Uterus (tissue), 2 donors: ENCODE data around the gene OR5T2.

ENCODE experiments used
- POLR2A ChIP-seq, 2 donors: fragments of 450-650 bp; IDR thresholded peaks; one replicate each; pipeline ENCODE4 v1.6.1; 2016; ENCODE audit warnings: antibody characterized with exemption in 2 of 2, mild to moderate bottlenecking in 1 of 2, moderate library complexity in 1 of 2
- TF ChIP-seq, protein P1 (sequence below), 4 experiments: fragments of 200-600 bp in 2 of 4; fragments of 450-650 bp in 2 of 4; sonication (generic) in 2 of 4; IDR thresholded peaks; one replicate each; pipeline ENCODE4 v1.5.1; 2016 to 2019; ENCODE audit warnings: antibody characterized with exemption in 4 of 4, mild to moderate bottlenecking in 2 of 4, moderate library complexity in 1 of 4

DNA sequence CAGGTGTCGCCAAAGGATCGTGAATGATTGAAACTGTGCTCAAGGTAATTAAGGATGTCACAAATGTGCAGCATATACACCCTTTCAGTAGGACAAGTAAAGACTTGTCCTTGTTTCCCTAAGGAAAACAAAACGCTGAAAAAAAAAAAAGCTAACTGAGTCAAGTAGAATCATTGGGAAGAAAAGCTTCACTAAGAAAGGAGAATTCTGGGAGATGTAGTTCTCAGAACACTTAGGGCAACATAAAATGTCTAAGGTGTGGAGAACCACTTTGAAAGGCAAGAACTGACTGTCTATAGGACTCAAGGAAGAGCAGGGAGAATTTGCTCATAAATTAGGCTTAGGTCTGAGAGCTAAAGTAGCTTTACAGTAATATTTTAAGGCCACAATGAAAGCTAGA is 37.0 kb upstream of the OR5T2 start:
- no peak for TF ChIP-seq POLR2A (IDR thresholded peaks at IDR 0.05)
- TF ChIP-seq, protein P1, sequence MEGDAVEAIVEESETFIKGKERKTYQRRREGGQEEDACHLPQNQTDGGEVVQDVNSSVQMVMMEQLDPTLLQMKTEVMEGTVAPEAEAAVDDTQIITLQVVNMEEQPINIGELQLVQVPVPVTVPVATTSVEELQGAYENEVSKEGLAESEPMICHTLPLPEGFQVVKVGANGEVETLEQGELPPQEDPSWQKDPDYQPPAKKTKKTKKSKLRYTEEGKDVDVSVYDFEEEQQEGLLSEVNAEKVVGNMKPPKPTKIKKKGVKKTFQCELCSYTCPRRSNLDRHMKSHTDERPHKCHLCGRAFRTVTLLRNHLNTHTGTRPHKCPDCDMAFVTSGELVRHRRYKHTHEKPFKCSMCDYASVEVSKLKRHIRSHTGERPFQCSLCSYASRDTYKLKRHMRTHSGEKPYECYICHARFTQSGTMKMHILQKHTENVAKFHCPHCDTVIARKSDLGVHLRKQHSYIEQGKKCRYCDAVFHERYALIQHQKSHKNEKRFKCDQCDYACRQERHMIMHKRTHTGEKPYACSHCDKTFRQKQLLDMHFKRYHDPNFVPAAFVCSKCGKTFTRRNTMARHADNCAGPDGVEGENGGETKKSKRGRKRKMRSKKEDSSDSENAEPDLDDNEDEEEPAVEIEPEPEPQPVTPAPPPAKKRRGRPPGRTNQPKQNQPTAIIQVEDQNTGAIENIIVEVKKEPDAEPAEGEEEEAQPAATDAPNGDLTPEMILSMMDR (IDR thresholded peaks at IDR 0.05), result no peak
